Fibroblast of peridontal ligament (primary cell): ENCODE results near the gene PIM3.

ENCODE experiments used
- DNase-seq: peaks from one replicate; pipeline ENCODE4 v3.0.0-alpha.2; 2010; ENCODE audit errors: extremely low read depth

PIM3 gene

DNA sequence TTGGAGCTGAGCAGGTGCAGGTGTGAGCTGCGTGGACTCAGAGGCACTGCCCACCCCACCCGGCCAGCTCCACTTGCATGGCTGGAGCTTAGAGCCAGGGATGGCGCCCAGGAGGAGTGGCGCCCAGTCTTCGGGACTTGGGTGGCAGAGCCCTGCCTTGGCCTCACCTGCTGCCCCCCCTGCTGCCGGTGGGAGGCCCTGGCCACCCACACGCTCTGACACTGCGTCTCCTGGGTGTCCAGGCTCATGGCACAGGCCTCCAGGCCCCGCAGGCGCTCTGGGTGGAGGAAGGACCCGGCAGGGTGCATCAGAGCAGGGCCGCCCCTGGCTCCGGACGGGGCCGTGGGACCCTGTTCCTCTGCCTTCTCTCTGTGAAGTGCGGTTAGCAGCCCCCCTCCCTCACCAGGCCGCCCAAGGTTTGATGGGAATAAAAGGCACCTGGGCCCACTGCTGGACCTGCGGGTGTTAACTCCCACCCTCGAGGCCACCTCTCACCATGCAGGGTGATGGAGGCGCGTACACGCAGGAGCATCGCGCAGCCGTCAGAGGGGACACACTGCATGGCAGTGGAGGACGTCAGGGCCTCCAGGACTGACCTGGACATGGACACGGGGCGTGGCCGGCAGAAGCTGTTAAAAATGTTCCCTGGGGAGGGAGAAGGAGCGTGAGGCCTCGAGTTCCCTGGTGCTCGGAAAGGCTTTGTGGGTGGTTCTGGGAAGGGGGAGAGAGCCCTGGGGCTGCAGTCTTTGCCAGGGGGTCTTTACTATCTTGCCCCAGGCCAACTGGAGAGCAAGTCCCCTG, 40.2 kb downstream of the PIM3 start:
- DNase-seq, result no peak

DNA sequence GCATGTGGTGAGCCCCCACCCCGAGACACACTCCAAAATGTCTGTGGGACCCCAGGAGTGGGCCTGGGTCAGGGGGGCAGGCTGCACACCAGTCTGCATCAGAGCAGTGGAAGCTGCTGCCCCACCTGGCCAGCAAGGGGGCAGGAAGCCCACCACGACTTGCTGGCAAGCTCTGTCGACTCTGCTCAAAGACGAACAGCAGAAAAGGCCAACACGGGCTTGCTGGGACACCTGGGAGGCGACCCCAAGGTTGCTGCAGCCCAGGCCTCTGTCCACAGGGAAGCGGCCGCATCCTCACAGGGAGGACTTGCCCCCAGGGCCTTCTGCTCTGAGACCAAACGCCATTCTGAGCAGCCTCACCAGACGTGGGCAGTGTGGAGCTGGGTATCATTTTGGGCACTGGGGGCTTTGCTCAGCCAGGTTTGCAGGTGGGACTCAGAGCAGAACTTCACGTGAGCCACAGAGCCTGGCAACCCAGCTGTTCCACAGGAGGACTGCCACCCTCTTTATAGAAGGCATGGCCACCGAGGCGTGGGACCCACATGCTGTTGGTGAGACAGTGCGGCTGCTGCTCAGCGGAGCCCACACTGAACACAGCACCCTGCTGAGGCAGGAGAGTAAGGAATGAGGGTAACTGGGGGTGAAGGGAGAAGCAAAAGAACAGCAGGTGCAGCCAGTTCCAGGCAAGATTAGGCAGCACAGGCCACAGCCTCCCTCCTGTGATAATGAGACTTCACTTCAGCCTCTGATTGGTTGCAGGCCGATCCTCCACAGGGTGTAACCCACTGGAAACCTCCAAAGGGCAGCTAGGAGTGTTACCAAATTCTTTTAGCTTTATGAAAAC, 41.0 kb downstream of the PIM3 start:
- DNase-seq, result no peak

DNA sequence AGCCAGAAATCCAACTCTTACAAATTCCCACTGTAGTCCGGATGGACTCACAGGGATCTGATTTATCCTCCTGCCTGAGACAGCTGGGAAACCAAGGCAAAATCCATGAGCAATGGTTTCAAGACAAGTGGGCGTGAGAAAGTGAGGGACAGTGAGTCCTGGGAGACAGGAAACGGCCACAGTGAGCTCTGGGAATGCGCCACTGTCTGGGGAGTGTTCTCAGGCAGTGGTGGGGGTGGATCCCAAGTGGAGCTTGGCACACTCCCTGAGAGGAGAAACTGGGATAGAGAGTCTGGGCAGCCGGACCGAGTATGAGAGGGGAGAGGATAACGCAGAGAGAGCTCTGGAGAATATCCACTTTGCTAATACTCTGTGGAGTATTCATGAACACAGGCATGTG, 42.2 kb downstream of the PIM3 start:
- no peak for DNase-seq

DNA sequence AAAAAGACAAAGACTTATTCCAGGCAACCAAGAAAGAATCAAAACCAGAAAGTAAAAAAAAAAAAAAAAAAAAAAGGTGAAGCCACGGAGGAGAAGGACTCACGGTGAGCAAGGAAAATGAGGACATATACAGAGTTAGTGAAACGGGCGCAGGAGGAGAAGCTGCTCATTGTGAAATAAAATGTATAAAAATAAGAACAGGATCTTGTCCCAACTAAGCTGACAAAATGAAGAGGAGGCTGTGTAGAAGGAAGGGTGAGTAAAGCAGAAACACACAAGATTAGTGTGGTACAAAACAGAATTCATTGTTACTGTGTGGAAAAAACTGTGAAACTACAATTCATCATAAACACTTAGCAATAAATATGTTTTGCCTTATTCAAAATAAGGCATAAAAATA, 44.3 kb downstream of the PIM3 start:
- no peak for DNase-seq

DNA sequence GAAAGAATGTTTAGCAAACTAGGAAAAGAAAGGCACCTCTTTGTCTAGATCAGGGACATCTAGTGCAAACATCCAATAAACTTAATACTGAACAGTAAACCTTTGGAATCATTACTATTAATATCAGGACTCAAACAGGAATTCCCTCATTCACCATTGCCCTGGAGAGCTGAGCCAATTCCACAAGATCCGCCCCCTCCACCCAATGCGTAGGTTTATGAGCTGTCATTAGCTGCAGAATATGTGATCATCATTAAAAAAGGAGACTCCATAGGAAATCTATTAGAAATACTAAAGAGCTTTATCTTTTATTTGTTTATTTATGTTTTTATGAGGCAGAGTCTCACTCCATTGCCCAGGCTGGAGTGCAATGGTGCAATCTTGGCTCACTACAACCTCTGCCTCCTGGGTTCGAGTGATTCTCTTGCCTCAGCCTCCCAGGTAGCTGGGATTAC, 46.5 kb downstream of the PIM3 start:
- DNase-seq, result no peak

DNA sequence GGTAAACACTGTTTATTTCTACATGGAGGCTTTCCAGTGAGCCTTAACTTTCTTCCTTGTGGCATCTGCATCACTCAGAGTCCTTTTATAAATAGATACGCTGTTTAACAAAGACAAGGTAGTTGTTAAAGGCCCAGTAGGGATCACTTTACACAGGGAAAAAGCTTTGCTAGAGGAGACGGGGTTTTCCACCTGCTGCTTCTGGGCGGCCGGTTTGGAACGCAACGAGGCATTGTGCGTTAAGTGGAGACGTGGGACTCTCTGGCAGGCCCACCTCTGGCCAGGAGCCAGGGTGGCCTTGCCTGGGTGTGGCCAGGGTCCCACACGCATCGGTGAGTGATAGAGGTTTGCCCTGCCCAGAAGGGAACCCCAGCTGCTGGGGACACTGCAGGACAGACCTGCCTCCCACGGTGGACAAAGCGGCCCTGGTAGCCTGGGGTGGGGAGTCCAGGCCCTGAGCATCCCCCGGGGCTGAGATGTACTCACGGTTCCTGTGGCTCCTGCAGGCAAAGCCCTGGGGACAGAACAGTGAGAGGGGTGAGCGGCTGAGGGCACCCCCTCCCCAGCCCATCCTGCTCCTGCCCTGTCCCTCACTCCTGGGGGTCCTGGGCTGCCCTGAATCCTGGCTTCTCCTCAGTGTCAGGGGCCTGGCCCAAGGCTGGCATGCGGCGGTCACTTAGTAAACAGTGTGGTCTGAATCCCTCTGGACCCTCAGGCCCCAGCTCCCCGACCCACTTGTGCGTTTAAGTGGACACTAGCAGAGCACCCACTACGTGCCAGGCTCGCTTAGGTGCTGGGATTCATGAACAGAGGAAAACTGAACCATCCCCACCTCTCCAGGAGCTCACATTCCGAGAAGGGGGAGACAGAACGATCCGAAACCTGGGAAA, 47.8 kb downstream of the PIM3 start:
- DNase-seq, result no peak

DNA sequence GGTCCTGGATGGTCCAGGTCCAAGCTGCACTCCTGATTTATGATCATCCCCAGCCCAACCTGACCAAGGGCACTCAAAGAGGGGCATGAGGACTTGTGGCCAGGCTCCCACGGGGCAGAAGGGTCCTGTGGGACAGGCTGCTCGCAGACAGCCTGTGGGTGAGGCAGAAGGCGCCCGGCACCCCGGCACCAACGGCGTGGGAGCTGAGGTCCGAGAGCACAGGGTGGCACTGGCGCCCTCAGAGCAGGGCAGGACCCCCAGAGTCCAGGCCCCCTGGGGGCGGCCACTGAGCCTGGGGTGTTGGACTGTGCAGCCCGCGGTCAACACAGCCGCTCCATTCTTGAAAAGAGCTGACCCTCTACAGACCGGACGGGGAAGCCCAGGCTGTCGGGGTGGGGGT, 48.7 kb downstream of the PIM3 start:
- DNase-seq, result no peak

DNA sequence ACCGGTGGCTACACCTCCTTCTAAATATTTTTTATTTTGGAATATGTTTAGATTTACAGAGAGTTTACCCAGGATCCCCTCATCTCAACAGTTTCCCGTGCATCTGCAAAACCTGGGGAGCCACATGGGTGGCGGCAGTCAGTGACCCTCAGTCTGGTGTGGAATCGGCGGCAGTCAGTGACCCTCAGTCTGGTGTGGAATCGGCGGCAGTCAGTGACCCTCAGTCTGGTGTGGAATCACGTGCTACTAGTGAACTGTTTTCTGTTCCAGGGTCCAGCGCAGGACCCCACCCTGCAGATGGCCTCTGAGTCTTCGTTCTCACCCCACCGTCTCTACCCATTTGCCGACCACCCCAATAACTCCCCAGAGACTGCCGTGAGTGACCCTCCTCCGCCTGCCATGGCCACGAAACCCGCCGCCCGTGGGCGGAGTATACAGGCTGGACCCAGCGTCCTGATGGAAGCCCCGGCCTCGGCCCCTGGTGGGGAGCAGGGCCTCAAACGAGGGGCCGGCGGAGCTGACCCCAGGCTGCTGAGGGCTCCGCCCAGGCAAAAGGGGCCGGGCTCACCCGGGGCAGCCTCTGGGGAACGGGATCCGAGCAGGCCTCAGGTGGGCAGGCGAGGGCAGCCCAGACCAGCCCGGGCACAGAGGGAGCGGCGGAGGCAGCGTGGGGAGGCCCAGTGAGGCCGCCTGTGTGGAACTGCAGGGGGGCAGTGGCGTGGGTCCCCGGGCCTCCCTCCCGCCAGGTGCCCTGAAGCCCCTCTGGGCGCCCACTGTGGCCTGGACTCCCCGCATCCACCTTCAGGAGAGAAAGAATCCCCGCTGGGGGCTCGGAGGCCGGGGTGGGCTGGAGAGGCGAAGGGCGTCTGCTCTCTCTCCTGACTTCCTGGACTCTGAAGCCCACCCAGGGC, 49.4 kb downstream of the PIM3 start:
- DNase-seq, result no peak

DNA sequence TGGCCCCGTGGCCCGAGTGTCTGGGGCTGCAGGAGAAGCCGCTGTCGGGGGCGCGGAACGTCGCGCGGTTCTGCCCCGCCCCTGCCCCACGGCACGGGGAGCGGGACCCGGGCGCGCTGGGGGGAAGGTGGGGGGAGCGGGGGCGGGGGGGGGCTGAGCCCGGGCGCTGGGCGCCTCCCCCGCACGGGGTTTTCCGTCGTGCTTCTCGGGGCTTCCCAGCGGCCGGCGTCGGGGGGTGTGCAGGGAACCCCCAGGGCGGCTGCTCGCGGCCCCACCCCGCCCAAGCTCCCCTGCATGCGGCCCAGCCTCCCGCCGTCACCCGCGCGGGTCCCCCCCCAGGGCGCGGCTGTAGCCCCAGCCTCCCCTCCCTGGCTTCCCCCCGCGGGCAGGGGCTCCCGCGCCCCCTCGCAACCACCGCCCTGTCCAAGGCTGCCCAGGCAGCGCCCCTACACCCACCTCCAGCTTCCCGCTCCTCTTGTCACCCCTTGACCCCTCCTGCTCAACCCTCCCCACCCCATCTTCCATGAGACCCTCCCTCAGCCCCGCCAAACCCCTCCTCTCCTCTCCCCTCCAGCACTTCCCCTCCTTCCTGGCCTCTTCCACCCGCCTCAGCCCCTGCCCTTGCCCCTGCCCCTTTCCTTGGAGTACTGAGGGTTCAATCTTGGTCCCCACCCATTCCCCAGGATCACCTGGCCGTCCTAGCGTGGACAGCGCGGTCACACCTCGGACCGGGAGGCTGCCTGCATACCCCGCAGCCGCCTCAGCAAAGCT, 50.3 kb downstream of the PIM3 start:
- no peak for DNase-seq

DNA sequence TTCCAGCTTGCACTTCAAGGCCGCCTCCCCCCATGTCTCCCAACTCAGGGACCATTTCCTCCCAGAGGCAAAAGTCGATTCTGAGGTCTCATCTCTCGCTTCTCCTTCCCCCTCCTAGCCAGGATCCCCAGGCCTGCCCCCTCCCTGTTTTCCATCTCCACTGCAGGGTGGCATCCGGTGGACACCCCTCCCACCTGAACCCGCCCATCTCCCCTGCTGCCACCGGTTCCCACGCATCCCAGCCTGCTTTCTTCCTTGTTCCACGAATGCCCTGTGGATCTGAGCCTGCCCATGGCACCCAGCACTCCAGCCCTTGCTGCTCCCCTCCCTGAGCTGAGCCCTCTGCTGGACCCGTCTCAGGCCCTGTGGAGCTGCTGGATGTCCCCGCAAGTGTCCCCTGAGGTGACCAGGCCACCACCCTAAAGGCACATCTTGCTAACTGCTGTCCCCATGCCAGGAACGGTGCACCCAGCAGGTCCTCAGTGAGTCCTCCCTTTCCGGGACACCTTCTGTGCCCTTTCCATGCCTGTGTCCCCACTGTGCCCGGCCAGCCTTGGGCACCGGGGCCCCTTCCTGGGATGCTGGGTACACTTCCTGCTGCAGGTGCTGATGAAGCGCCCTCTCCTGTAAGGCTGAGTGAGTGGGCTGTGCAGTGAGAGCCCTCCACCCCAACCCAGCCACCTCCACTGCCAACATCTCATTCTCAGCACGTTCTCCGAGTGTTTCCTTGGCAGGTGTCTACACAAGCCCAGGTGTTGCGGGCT, 51.1 kb downstream of the PIM3 start:
- DNase-seq, result no peak

DNA sequence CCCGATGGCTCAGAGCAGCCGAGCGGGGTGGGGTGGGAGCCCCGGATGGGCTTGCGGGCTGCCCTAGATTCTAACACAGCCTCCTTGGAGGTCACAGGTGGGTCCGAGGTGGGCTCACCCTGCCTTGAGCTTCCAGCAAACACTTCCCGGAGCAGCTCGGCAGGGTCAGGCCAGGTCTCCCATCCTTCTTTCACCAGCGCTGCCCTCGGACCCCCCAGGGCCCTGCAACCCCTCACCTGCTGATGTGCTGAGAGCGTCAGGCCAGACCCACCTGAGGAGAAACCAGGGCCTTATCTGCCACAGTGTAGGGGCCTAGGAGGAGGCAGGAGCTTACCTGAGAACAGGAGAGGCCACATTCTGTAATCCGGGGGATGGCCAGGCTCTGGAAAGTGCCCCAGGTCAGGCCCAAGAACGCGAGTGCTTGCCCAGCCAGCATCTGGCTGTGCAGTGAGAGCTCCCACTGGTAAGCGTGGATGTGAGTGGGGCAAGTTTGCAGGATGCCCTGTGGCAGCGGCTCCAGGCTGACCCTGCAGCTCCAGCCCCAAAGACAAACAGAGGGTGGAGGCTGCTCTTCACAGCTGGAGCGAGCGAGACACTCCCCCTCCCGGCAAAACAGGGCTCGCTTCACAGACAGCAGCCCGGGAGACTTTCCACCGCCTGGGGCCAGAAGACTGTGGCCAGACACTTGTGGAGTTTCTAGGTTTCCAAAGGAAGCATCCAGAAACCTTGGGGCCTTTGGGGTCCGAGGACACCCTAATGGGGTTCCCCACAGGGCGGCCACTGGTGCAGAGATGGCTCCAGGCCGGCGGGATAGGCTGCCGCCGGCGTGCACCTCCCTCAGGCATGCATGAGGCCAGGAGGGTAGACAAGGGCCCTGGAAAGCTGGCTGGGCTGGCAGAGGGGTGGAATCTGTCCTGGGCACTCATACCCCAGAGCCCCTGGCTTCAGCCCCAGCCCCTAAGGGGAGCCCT, 51.9 kb downstream of the PIM3 start, which contains the start of gene IL17REL:
IL17REL (minus strand) TSS at position 555 of the 971 bp plus-strand sequence; CDS start at position 436, 119 bp downstream.
- DNase-seq, result no peak
